HepG2 (cell line): ENCODE measurements around the gene ENO2. TPM values are rescaled to one million over a fixed set of nuclear protein-coding genes. Genes with fewer than 3 reads are reported as not detected.
A peak's percentile ranks its signal among the peaks of the same experiment; 100 is the strongest.

Experiments
- ATAC-seq: fragments of 200-7000 bp; cut with Tn5 transposase; 3 replicates; pipeline ENCODE4 v1.9.1; 2020; ENCODE audit warnings: mild to moderate bottlenecking, moderate library complexity
- BruUV-seq: library from RNA; stranded (reverse); fragments of 400-500 nt; replicated peaks from 2 replicates; lab custom pipeline; 2021; lab: Mats Ljungman, UMichigan
- CTCF ChIA-PET: fragments of 300-600 bp; formaldehyde crosslinking; extraction: SDS; loops from one replicate; lab custom pipeline; 2021; ENCODE audit warnings: low total read pairs, inconsistent platforms, low intra/inter-chr PET ratio; lab: Yijun Ruan, JAX
- POLR2A ChIA-PET: fragments of 350-600 bp; sonication (Branson Sonifier 250); formaldehyde crosslinking; loops from one replicate; lab custom pipeline; 2020; ENCODE audit warnings: antibody characterized with exemption, inconsistent platforms; lab: Yijun Ruan, JAX
- DNase-seq: peaks from one replicate; pipeline ENCODE4 v3.0.0-alpha.2; 2015; ENCODE audit warnings: low spot score
- FAIRE-seq: peaks from 3 replicates; lab custom pipeline; 2011; peaks lifted over from hg19 to GRCh38; lab: Jason Lieb, UNC
- H2AFZ ChIP-seq: one replicate; pipeline ENCODE4 v1.6.1; 2011; ENCODE audit warnings: low read length, inconsistent platforms
- H3K27ac ChIP-seq: fragments of 300-600 bp; 3 replicates; pipeline ENCODE4 v1.8.0; 2011; ENCODE audit warnings: mixed run types, mild to moderate bottlenecking, mixed read lengths, low read length, inconsistent platforms; ENCODE audit not compliant: insufficient read depth; ENCODE audit errors: extremely low read length
- H3K27me3 ChIP-seq, 2 experiments: fragments of 200-600 bp in 1 of 2; 2 replicates in 1 of 2; 3 replicates in 1 of 2; pipeline versions ENCODE4 v1.6.0 to v1.8.0; 2011; ENCODE audit warnings: low read length in 2 of 2, mild to moderate bottlenecking in 2 of 2, moderate library complexity in 2 of 2, inconsistent platforms in 1 of 2; ENCODE audit not compliant: insufficient read depth in 2 of 2, control insufficient read depth in 1 of 2
- H3K36me3 ChIP-seq, 2 experiments: fragments of 200-600 bp in 1 of 2; replicated peaks in 1 of 2; 2 replicates in 1 of 2; 3 replicates in 1 of 2; pipeline versions ENCODE4 v1.5.1 to v1.8.0; 2011; ENCODE audit warnings: low read length in 2 of 2, inconsistent platforms in 1 of 2; ENCODE audit not compliant: insufficient read depth in 2 of 2, control insufficient read depth in 1 of 2
- H3K4me1 ChIP-seq: 2 replicates; pipeline ENCODE4 v1.5.1; 2012; ENCODE audit warnings: low read length, inconsistent platforms; ENCODE audit not compliant: insufficient read depth
- H3K4me2 ChIP-seq: 2 replicates; pipeline ENCODE4 v1.6.0; 2011; ENCODE audit warnings: low read depth, low read length, inconsistent platforms
- H3K4me3 ChIP-seq, 3 experiments: fragments of 200-600 bp in 1 of 3; sonication (generic), shearing (Covaris generic) in 1 of 3; replicated peaks in 1 of 3; 2 replicates each; pipeline ENCODE4 v1.5.1; 2011 to 2016; ENCODE audit warnings: low read length in 3 of 3, inconsistent platforms in 2 of 3, low read depth in 2 of 3, mild to moderate bottlenecking in 2 of 3, control low read depth in 1 of 3, mixed read lengths in 1 of 3; ENCODE audit not compliant: insufficient read depth in 1 of 3
- H3K79me2 ChIP-seq: one replicate; pipeline ENCODE4 v1.6.1; 2011; ENCODE audit warnings: low read length, inconsistent platforms; ENCODE audit not compliant: insufficient read depth
- H3K9ac ChIP-seq: 2 replicates; pipeline ENCODE4 v1.6.0; 2011; ENCODE audit warnings: mild to moderate bottlenecking, low read depth, low read length, inconsistent platforms; ENCODE audit not compliant: insufficient read depth
- H3K9me3 ChIP-seq: 2 replicates; pipeline ENCODE4 v1.5.1; 2012; ENCODE audit warnings: mild to moderate bottlenecking, low read length
- H4K20me1 ChIP-seq: 2 replicates; pipeline ENCODE4 v1.6.0; 2011; ENCODE audit warnings: inconsistent platforms, mild to moderate bottlenecking, low read length, moderate library complexity; ENCODE audit not compliant: insufficient read depth
- CEBPB ChIP-seq: IDR thresholded peaks from 2 replicates; pipeline ENCODE4 v1.6.1; 2011; ENCODE audit warnings: low read depth, low read length, improper control_type of control experiment, borderline replicate concordance
- CEBPG ChIP-seq: IDR thresholded peaks from 2 replicates; pipeline ENCODE4 v1.6.1; 2016
- NRL ChIP-seq: sonication (generic); formaldehyde crosslinking; IDR thresholded peaks from 2 replicates; pipeline ENCODE4 v1.5.0; 2020; ENCODE audit warnings: missing genetic modification reagents, mild to moderate bottlenecking, moderate library complexity, borderline replicate concordance
- SOX13 ChIP-seq, 3 experiments: fragments of 450-650 bp in 1 of 3; sonication (generic) in 1 of 3; formaldehyde crosslinking in 1 of 3; IDR thresholded peaks in 2 of 3; conservative IDR thresholded peaks in 1 of 3; 2 replicates each; pipeline versions ENCODE4 v1.5.0 to v1.6.1; 2016 to 2020; ENCODE audit warnings: antibody characterized with exemption in 1 of 3, mild to moderate bottlenecking in 1 of 3, missing compliant biosample characterization in 1 of 3, missing genetic modification reagents in 1 of 3, moderate library complexity in 1 of 3
- ZBTB33 ChIP-seq: sonication (generic); formaldehyde crosslinking; IDR thresholded peaks from 2 replicates; pipeline ENCODE4 v1.4.0; 2020; ENCODE audit warnings: missing genetic modification reagents
- WGBS: methylation state at CpG from one replicate; pipeline ENCODE4 v1.1.6; 2017; ENCODE audit warnings: low lambda C conversion rate; 5-methylcytosine and 5-hydroxymethylcytosine counted together
- in situ Hi-C: cut with HindIII; loops from 2 replicates; pipeline ENCODE4 v1.10.0; 2017; ENCODE audit warnings: low pct_unique_long_range_greater_than_20kb; ENCODE audit not compliant: extremely low pct_ligation_motif_present
- intact Hi-C: fragments of 100-400 bp; cut with micrococcal nuclease; formaldehyde crosslinking; loops from one replicate; pipeline ENCODE4 v1.10.0; 2022; ENCODE audit not compliant: unreplicated experiment
- polyA plus RNA-seq, 8 experiments: library from polyadenylated mRNA; depleted of rRNA in 3 of 8; stranded (reverse) in 7 of 8; unstranded in 1 of 8; fragments of >200 nt; fragmentation: Illumina TruSeq in 4 of 8; extraction: Trizol in 4 of 8; gene quantifications; 2 replicates each; pipeline versions ENCODE4 v1.2.1 to v1.2.3, GENCODE V29; 2011 to 2016; ENCODE audit warnings: low read depth in 4 of 8, missing spikeins in 1 of 8, mixed read lengths in 1 of 8; ENCODE audit not compliant: insufficient read depth in 1 of 8
- total RNA-seq, 5 experiments: library from RNA; depleted of rRNA; stranded (reverse); fragments of >200 nt; fragmentation: Illumina TruSeq; extraction: Trizol; gene quantifications; 2 replicates each; pipeline ENCODE4 v1.2.3, GENCODE V29; 2016; ENCODE audit warnings: low read depth in 1 of 5

Gene ENO2
- total and polyA plus RNA-seq, 2 of the 13 experiments (the other 11 are each of a cell fraction or from before 2014, with no cell fraction given): 19.3 to 136 TPM

- 82% methylated on average over 8 of the region's 8 CpGs for WGBS
- H3K4me1 ChIP-seq: peaks cover 59% of the 10 kb centered on the region
- no peak overlapping the region for H2AFZ ChIP-seq
- H3K27ac ChIP-seq: peak overlapping the region; percentile 61
- BruUV-seq: no TSS peak
- intact Hi-C loops (no loop called here), in situ Hi-C loops (no loop called here)
- ChIA-PET CTCF (no interaction called here), POLR2A (interaction anchor here (1.8 to 3.0 kb wide), 2 partner anchors 15 to 56 kb away, joined by 4 to 25 read pairs; partner anchors contain the start of genes C12orf57, RNU7-1 and SPSB2)
- no peak overlapping the region for H3K4me3 ChIP-seq
- no peaks in the 10 kb centered on the region for H3K79me2 ChIP-seq
- no peaks in the 10 kb centered on the region for H3K9me3 ChIP-seq
- H3K27me3 ChIP-seq: no peaks in the 10 kb centered on the region; a peak in 1 of 5 replicates
- TF ChIP-seq SOX13 (IDR thresholded peaks at IDR 0.05): no peak
- 0 out of 4 replicates have a peak, but pooled peaks of 1 of the 2 experiments have one; percentile 6 for TF ChIP-seq SOX13 (CRISPR knock-in tag; conservative IDR thresholded peaks at IDR 0.05 in 1 of 2, IDR thresholded peaks at IDR 0.05 in 1 of 2)
- no peak for TF ChIP-seq NRL (CRISPR knock-in tag)
- peak; percentile 89 for TF ChIP-seq ZBTB33 (CRISPR knock-in tag)
- TF ChIP-seq CEBPB: 0 out of 2 replicates have a peak, but pooled peaks have one; percentile 18
- 0 out of 2 replicates have a peak, but pooled peaks have one; percentile 13 for TF ChIP-seq CEBPG (CRISPR knock-in tag)
- H3K4me2 ChIP-seq: no peak overlapping the region; the same call in 1 of the 2 replicates
- ATAC-seq (no peak), DNase-seq (no peak), FAIRE-seq (no peak)
- no peaks in the 10 kb centered on the region for H4K20me1 ChIP-seq
- peaks cover 0 to 1% of the 10 kb centered on the region in 2 experiments; a peak in 2 of 5 replicates for H3K36me3 ChIP-seq
- no peak overlapping the region for H3K9ac ChIP-seq
Measured at GRCh38 chr12:6887460-6887859, 26.9 kb upstream of the ENO2 start.
